Coronary artery (tissue), 2 donors: Measurements from ENCODE around the gene NKX2-3.

Experiments
- DNase-seq: peaks from one replicate; pipeline ENCODE4 v3.0.0-alpha.2; 2017; ENCODE audit warnings: low spot score
- H3K27ac ChIP-seq, 2 donors: fragments of 200-600 bp; sonication (generic); one replicate each; pipeline ENCODE4 v1.5.1; 2016 to 2019
- H3K4me3 ChIP-seq: fragments of 200-600 bp; sonication (generic); 2 replicates; pipeline ENCODE4 v1.5.1; 2016; ENCODE audit warnings: mild to moderate bottlenecking, moderate library complexity
- TF ChIP-seq, protein P1 (sequence below): fragments of 200-600 bp; sonication (generic); IDR thresholded peaks from one replicate; pipeline ENCODE4 v1.5.1; 2019; ENCODE audit warnings: antibody characterized with exemption

Gene NKX2-3

DNA sequence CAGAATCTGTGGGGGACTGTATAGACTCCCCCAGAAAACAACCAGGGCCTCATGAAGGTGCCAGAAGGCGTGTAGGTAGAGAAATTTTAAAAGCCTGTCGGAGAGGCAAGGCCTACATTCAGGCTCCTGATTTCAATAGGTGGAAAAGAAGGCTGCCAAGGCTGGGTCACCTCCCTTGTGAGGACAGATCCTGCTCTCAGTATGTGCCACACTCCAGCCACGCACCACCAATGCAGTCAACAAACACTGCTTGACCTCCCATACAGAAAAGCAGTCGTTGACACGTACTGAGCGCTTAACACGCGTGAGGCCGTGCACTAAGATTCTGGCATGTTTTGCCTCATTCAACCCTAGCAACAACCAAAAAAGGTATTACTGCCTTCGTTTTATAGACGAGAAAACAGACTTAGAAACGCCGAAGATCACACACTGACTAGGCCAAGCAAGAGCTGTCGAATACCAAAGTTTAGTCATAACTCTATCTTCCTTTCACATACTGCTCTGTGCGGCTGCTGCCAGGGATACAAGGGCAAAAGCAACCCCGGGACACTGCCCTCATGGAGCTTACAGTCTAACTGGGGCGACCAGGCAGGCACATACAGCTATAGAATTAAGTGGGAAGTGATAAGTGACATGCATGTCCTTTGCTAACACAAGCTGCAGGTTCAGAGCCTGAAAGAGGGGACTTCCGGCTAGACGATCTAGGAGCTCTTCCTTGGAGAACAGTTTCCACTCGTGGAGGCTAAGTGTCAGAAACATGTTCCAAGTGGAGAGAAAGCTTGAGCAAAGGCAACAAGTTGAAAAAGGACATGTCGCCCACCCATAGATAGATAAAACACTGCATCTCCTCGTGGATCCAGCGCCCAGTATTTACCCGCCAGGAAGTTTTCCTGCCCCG is 797 bp upstream of the NKX2-3 start:
- Histone ChIP-seq H3K4me3 (peak overlapping the region; percentile 38), H3K27ac (no peak overlapping the region)
- TF ChIP-seq, protein P1, sequence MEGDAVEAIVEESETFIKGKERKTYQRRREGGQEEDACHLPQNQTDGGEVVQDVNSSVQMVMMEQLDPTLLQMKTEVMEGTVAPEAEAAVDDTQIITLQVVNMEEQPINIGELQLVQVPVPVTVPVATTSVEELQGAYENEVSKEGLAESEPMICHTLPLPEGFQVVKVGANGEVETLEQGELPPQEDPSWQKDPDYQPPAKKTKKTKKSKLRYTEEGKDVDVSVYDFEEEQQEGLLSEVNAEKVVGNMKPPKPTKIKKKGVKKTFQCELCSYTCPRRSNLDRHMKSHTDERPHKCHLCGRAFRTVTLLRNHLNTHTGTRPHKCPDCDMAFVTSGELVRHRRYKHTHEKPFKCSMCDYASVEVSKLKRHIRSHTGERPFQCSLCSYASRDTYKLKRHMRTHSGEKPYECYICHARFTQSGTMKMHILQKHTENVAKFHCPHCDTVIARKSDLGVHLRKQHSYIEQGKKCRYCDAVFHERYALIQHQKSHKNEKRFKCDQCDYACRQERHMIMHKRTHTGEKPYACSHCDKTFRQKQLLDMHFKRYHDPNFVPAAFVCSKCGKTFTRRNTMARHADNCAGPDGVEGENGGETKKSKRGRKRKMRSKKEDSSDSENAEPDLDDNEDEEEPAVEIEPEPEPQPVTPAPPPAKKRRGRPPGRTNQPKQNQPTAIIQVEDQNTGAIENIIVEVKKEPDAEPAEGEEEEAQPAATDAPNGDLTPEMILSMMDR: no peak
- DNase-seq: no peak

DNA sequence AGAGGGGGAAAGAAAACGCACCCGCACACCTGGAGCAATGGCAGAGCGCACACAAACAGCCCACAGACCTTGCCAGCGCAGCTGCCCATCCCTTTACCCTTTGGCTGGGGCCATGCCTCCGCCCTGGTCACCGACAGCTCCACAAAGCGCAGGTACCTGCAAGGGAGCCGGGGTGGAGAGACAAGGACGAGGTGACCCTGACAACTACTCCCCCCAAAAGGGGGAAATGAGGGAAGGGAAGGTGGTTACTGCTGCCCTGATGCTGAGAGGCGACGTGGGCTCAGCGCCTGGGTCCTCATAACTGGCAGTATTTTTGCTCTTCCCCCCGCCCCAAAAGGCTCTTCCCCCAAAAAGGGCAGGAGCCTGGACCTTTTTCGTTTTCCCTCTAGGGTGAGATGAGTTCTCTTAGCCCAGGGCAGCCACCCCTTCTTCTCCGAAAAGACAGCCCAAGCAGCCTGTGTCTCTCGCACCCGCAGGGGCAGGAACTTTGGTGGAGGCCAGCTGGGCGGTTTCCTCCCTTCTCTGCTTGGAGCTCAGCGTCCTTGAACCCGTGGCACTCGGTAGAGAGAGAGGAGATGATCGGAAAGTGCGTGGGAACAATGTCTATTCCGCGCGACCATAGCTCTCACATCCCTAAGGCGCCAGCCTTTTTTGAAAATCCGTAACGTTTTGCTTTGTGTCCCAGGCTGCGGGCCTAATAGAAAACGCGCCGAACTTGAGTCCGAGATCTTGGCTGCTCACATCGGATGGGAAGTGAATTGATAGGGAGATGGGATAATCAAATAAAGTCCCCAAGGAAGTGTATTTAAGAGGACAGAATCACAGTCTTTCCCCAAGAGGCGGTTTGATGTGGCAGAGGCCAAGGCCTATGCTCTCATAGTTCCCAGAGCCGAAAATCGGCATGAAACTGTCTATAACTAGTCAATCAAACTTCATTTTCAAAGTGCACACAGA is 1.0 kb downstream of the NKX2-3 start:
- H3K4me3 ChIP-seq: no peak overlapping the region

DNA sequence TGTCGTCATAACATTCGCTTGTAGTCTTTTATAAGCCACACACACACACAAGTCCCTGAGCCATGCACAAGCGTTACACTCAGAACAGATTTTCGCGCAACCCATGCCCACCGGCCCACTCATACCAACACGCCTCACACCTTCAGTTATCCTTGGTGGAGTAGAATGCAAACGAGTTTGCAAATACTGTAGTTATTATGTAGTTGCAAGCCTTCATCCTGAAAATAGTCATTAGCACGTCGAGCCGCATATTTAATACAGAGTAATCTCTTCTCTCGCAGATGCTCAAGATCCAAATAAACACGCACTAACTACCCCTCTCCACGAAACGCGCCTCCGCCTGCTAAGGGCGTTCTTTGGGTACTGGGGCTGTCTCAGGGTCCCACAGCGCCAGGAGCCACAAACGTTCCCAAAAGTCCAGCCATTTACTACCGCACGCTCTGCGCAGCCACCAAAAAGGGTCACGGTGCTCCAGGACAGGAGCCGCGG is 1.8 kb downstream of the NKX2-3 start:
- Histone ChIP-seq H3K4me3 (peak overlapping the region; percentile 61), H3K27ac (no peak overlapping the region)
- TF ChIP-seq, protein P1: no peak
- no peak for DNase-seq

More for the DNA sequence above, 1.0 kb downstream of the NKX2-3 start:
- H3K27ac ChIP-seq: no peak overlapping the region
- TF ChIP-seq, protein P1: no peak
- no peak for DNase-seq

DNA sequence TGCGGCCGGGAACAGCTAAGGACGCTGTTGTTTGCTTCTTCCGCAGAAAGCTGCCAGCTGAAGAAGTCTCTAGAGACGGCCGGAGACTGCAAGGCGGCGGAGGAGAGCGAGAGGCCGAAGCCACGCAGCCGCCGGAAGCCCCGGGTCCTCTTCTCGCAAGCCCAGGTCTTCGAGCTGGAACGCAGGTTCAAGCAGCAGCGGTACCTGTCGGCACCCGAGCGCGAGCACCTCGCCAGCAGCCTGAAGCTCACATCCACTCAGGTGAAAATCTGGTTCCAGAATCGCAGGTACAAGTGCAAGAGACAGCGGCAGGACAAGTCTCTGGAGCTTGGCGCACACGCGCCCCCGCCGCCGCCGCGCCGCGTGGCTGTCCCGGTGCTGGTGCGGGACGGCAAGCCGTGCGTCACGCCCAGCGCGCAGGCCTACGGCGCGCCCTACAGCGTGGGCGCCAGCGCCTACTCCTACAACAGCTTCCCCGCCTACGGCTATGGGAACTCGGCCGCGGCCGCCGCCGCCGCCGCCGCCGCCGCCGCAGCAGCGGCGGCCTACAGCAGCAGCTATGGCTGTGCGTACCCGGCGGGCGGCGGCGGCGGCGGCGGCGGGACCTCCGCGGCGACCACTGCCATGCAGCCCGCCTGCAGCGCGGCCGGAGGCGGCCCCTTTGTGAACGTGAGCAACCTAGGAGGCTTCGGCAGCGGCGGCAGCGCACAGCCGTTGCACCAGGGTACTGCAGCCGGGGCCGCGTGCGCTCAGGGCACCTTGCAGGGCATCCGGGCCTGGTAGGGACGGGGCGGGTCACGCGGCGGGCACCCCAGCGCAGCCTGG is 2.4 kb downstream of the NKX2-3 start:
- no peak overlapping the region for H3K27ac ChIP-seq
- DNase-seq: no peak
- TF ChIP-seq, protein P1: no peak

DNA sequence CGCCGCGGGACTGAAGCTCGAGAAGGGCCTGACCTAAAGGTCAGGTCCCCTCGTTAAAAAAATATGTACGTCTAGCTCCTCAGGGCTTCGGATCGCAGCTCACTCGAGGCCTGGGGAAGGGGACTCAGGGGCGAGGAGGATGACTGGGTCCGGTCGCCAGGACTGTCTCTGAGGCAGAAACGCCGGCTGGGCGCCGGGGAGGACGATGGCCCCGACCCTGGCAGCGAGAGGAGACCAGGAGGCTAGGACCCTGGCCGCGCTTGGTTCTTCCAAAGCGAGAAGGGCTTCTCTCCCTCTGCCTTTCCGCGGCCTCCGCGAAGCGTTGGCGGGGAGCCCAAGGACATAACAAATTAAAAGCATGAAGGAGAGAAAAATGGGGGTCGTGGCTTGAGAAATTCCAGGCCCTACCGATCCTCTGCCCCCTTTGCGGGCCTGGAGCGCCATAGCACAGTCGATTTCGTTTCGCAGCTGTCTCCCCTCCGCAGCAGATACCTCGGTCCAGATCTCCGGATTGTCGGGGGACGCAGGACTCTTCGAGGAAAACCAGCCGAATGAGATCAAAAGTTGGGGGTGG is 3.1 kb downstream of the NKX2-3 start:
- Histone ChIP-seq H3K4me3 (peak overlapping the region; percentile 61), H3K27ac (no peak overlapping the region)
- no peak for DNase-seq
- TF ChIP-seq, protein P1: no peak

More for the DNA sequence above, 2.4 kb downstream of the NKX2-3 start:
- peak overlapping the region; percentile 61 for H3K4me3 ChIP-seq
